ENCODE data around the gene ACTRT2.

- TF ChIP-seq, protein P1, sequence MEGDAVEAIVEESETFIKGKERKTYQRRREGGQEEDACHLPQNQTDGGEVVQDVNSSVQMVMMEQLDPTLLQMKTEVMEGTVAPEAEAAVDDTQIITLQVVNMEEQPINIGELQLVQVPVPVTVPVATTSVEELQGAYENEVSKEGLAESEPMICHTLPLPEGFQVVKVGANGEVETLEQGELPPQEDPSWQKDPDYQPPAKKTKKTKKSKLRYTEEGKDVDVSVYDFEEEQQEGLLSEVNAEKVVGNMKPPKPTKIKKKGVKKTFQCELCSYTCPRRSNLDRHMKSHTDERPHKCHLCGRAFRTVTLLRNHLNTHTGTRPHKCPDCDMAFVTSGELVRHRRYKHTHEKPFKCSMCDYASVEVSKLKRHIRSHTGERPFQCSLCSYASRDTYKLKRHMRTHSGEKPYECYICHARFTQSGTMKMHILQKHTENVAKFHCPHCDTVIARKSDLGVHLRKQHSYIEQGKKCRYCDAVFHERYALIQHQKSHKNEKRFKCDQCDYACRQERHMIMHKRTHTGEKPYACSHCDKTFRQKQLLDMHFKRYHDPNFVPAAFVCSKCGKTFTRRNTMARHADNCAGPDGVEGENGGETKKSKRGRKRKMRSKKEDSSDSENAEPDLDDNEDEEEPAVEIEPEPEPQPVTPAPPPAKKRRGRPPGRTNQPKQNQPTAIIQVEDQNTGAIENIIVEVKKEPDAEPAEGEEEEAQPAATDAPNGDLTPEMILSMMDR (IDR thresholded peaks at IDR 0.05) = no peak
- TF ChIP-seq POLR2A (IDR thresholded peaks at IDR 0.05) = no peak
Measured at GRCh38 chr1:3004285-3005205, 16.7 kb upstream of the ACTRT2 start.
